CD14-positive monocyte (primary cell): ENCODE data around the gene CEP170B. TPM values are rescaled to one million over a fixed set of nuclear protein-coding genes. Genes with fewer than 3 reads are reported as not detected.

Experiments
- DNase-seq, 3 donors: peaks; one replicate each; pipeline ENCODE4 v3.0.0-alpha.2; 2011 to 2022
- H2AFZ ChIP-seq: 2 replicates; pipeline ENCODE4 v1.6.0; 2012; ENCODE audit warnings: mild to moderate bottlenecking, low read depth, low read length, inconsistent platforms; ENCODE audit not compliant: insufficient read depth, poor library complexity, severe bottlenecking
- H3K27ac ChIP-seq, 2 donors: 1 replicate in 1 of 2; 2 replicates in 1 of 2; pipeline ENCODE4 v1.5.1; 2012 to 2013; ENCODE audit warnings: low read length in 2 of 2, control low read depth in 1 of 2, inconsistent platforms in 1 of 2, low read depth in 1 of 2, mild to moderate bottlenecking in 1 of 2
- H3K27me3 ChIP-seq, 2 donors: one replicate each; pipeline versions ENCODE4 v1.6.0 to v1.6.1; 2011 to 2013; ENCODE audit warnings: low read length in 2 of 2; ENCODE audit not compliant: control insufficient read depth in 2 of 2, insufficient read depth in 2 of 2
- H3K36me3 ChIP-seq, 2 donors: replicated peaks in 1 of 2; 1 replicate in 1 of 2; 2 replicates in 1 of 2; pipeline versions ENCODE4 v1.5.1 to v1.6.1; 2012 to 2013; ENCODE audit warnings: low read length in 2 of 2, control low read depth in 1 of 2, inconsistent platforms in 1 of 2, mild to moderate bottlenecking in 1 of 2; ENCODE audit not compliant: insufficient read depth in 2 of 2, control insufficient read depth in 1 of 2
- H3K4me1 ChIP-seq, 2 donors: 1 replicate in 1 of 2; 2 replicates in 1 of 2; pipeline versions ENCODE4 v1.5.1 to v1.6.1; 2012 to 2013; ENCODE audit warnings: low read length in 2 of 2, control low read depth in 1 of 2, inconsistent platforms in 1 of 2, mild to moderate bottlenecking in 1 of 2, moderate library complexity in 1 of 2; ENCODE audit not compliant: insufficient read depth in 2 of 2, control insufficient read depth in 1 of 2
- H3K4me2 ChIP-seq: replicated peaks from 2 replicates; pipeline ENCODE3; 2012; ENCODE audit warnings: low read length, moderate library complexity, mild to moderate bottlenecking; ENCODE audit not compliant: poor library complexity, severe bottlenecking; ENCODE audit errors: extremely low read depth
- H3K4me3 ChIP-seq, 3 experiments: fragments of 200-600 bp in 1 of 3; sonication (generic) in 1 of 3; replicated peaks in 1 of 3; 1 replicate in 2 of 3; 2 replicates in 1 of 3; pipeline ENCODE4 v1.5.1; 2011 to 2013; ENCODE audit warnings: low read length in 3 of 3, mild to moderate bottlenecking in 3 of 3, control low read depth in 2 of 3, low read depth in 2 of 3, inconsistent platforms in 1 of 3, moderate library complexity in 1 of 3
- H3K79me2 ChIP-seq: 2 replicates; pipeline ENCODE4 v1.6.0; 2012; ENCODE audit warnings: mild to moderate bottlenecking, control low read depth, inconsistent platforms, low read length, moderate library complexity; ENCODE audit not compliant: insufficient read depth
- H3K9ac ChIP-seq: 2 replicates; pipeline ENCODE4 v1.6.0; 2017; ENCODE audit warnings: low read length, mild to moderate bottlenecking; ENCODE audit not compliant: insufficient read depth, poor library complexity, severe bottlenecking
- H3K9me3 ChIP-seq, 2 donors: replicated peaks in 1 of 2; 1 replicate in 1 of 2; 2 replicates in 1 of 2; pipeline versions ENCODE4 v1.5.1 to v1.6.1; 2012 to 2013; ENCODE audit warnings: low read length in 2 of 2, control low read depth in 1 of 2; ENCODE audit not compliant: control insufficient read depth in 1 of 2, insufficient read depth in 1 of 2
- H4K20me1 ChIP-seq: 2 replicates; pipeline ENCODE4 v1.6.0; 2012; ENCODE audit warnings: mild to moderate bottlenecking, low read length, control low read depth, moderate library complexity; ENCODE audit not compliant: insufficient read depth
- H3K27ac Mint-ChIP-seq, 7 donors: one replicate each; pipeline ENCODE4 v1.8.0; 2020; ENCODE audit warnings: mild to moderate bottlenecking in 7 of 7, mixed read lengths in 7 of 7, moderate library complexity in 6 of 7, inconsistent platforms in 2 of 7
- H3K27me3 Mint-ChIP-seq, 3 donors: one replicate each; pipeline ENCODE4 v1.8.0; 2021 to 2022; ENCODE audit warnings: low read depth in 3 of 3, mild to moderate bottlenecking in 3 of 3, mixed read lengths in 3 of 3, moderate library complexity in 3 of 3, inconsistent platforms in 1 of 3
- H3K36me3 Mint-ChIP-seq, 2 donors: one replicate each; pipeline ENCODE4 v1.8.0; 2020; ENCODE audit warnings: mixed read lengths in 2 of 2, inconsistent platforms in 1 of 2, mild to moderate bottlenecking in 1 of 2
- H3K4me1 Mint-ChIP-seq: one replicate; pipeline ENCODE4 v1.8.0; 2020; ENCODE audit warnings: mild to moderate bottlenecking, mixed read lengths
- H3K4me3 Mint-ChIP-seq, 2 donors: one replicate each; pipeline ENCODE4 v1.8.0; 2020; ENCODE audit warnings: mild to moderate bottlenecking in 2 of 2, mixed read lengths in 2 of 2, moderate library complexity in 1 of 2
- H3K9me3 Mint-ChIP-seq, 7 donors: one replicate each; pipeline ENCODE4 v1.8.0; 2020 to 2022; ENCODE audit warnings: mixed read lengths in 7 of 7, mild to moderate bottlenecking in 6 of 7, moderate library complexity in 6 of 7, inconsistent platforms in 2 of 7
- CTCF ChIP-seq: fragments of 200-600 bp; IDR thresholded peaks from one replicate; pipeline ENCODE4 v1.8.0; 2022; ENCODE audit warnings: antibody characterized with exemption, mild to moderate bottlenecking
- WGBS: methylation state at CpG from one replicate; pipeline ENCODE4 v1.1.5; 2013; ENCODE audit warnings: missing lambda C conversion rate; ENCODE audit not compliant: insufficient coverage; 5-methylcytosine and 5-hydroxymethylcytosine counted together
- intact Hi-C, 2 donors: fragments of 100-400 bp; cut with micrococcal nuclease; formaldehyde crosslinking; loops; one replicate each; pipeline versions ENCODE4 v1.15.0 to v1.15.1; 2023
- polyA plus RNA-seq, 3 donors: library from polyadenylated mRNA; depleted of rRNA in 1 of 3; unstranded in 2 of 3; stranded (reverse) in 1 of 3; fragments of 300-500 nt in 2 of 3; fragments of >200 nt in 1 of 3; fragmentation: Illumina TruSeq in 2 of 3; gene quantifications; 1 replicate in 2 of 3; 2 replicates in 1 of 3; pipeline ENCODE4 v1.2.3, GENCODE V29; 2012 to 2021

Gene CEP170B
- polyA plus RNA-seq, 3 donors = 0.09 TPM; not detected in 2

GRCh38 chr14:104881369-104881979 lies 16.4 kb downstream of the CEP170B start:
- Histone ChIP-seq H3K9ac (no peak overlapping the region), H3K27me3 (no peaks in the 10 kb centered on the region), H3K4me1 (no peaks in the 10 kb centered on the region), H4K20me1 (no peaks in the 10 kb centered on the region), H2AFZ (no peak overlapping the region), H3K79me2 (no peaks in the 10 kb centered on the region), H3K4me2 (no peak overlapping the region), H3K4me3 (no peak overlapping the region), H3K9me3 (no peaks in the 10 kb centered on the region), H3K36me3 (no peaks in the 10 kb centered on the region), H3K27ac (no peak overlapping the region)
- DNase-seq = no peak
- intact Hi-C loops = no loop called here
- Mint-ChIP-seq H3K4me3 (no peak overlapping the region), H3K4me1 (no peaks in the 10 kb centered on the region), H3K27ac (no peak overlapping the region), H3K27me3 (peaks cover 4 to 8% (median 4%) of the 10 kb centered on the region in 3 donors), H3K9me3 (peaks cover 0 to 3% (median 0%) of the 10 kb centered on the region in 7 donors), H3K36me3 (no peaks in the 10 kb centered on the region)
- no peak for TF ChIP-seq CTCF
- WGBS = 85% methylated on average over 13 of the region's 13 CpGs

GRCh38 chr14:104882325-104882973 lies 17.4 kb downstream of the CEP170B start:
- peaks cover 0 to 2% (median 0%) of the 10 kb centered on the region in 7 donors for H3K9me3 Mint-ChIP-seq
- H3K4me2 ChIP-seq = no peak overlapping the region
- no peak for TF ChIP-seq CTCF
- H4K20me1 ChIP-seq = no peaks in the 10 kb centered on the region
- no peak overlapping the region for H3K4me3 ChIP-seq
- H3K27me3 ChIP-seq = no peaks in the 10 kb centered on the region
- 90% methylated on average over 8 of the region's 13 CpGs for WGBS
- no peak for DNase-seq
- H3K36me3 Mint-ChIP-seq = no peaks in the 10 kb centered on the region
- intact Hi-C loops = no loop called here
- no peaks in the 10 kb centered on the region for H3K4me1 Mint-ChIP-seq
- H3K36me3 ChIP-seq = no peaks in the 10 kb centered on the region
- H3K4me3 Mint-ChIP-seq = no peak overlapping the region
- H3K9me3 ChIP-seq = no peaks in the 10 kb centered on the region
- no peaks in the 10 kb centered on the region for H3K79me2 ChIP-seq
- no peak overlapping the region for H3K27ac Mint-ChIP-seq
- H3K27ac ChIP-seq = no peak overlapping the region
- no peaks in the 10 kb centered on the region for H3K4me1 ChIP-seq
- H3K27me3 Mint-ChIP-seq = peaks cover 4% of the 10 kb centered on the region in 3 donors
- H3K9ac ChIP-seq = no peak overlapping the region
- no peak overlapping the region for H2AFZ ChIP-seq
